ENCODE measurements around the gene PTPRN. TPM values are rescaled to one million over a fixed set of nuclear protein-coding genes. Genes with fewer than 3 reads are reported as not detected.

PTPRN gene
- total RNA-seq, 1 donor from 2014 or later, result not detected

GRCh38 chr2:219245899-219246230 lies 63.3 kb downstream of the PTPRN start:
- DNase-seq (ENCODE audit: low read depth in 2 of 2), result no peak

- DNase-seq (ENCODE audit: low read depth in 2 of 2), result peak; percentile 90 to 94
These were observed 63.9 kb downstream of the PTPRN start, which contains the start of the genes GLB1L and STK16 for GRCh38 chr2:219245148-219245898. TSS of gene GLB1L (minus strand) at chr2:219245444. CDS start at chr2:219243573, 1,871 bp downstream. TSS of gene STK16 (plus strand) at chr2:219245479. CDS start at chr2:219246000, 521 bp downstream.

GRCh38 chr2:219244789-219245147 lies 64.4 kb downstream of the PTPRN start:
- no peak for DNase-seq (ENCODE audit: low read depth in 2 of 2)

GRCh38 chr2:219243291-219243761 lies 65.9 kb downstream of the PTPRN start:
- DNase-seq (ENCODE audit: low read depth in 2 of 2), result no peak

Other genes with a start within 250 kb of the PTPRN start
- gene IHH, start 248.5 kb downstream of the PTPRN start, total RNA-seq, result under 0.01 TPM in 2 replicates
- 13.7 and 16.3 TPM in 2 replicates for gene NHEJ1, start 148.6 kb downstream of the PTPRN start, total RNA-seq
- gene SLC23A3, start 139.4 kb downstream of the PTPRN start, total RNA-seq, result 0.64 and 0.89 TPM in 2 replicates
- 16.7 and 29.0 TPM in 2 replicates for gene CNPPD1, start 132.5 kb downstream of the PTPRN start, total RNA-seq
- gene RETREG2, start 131.1 kb downstream of the PTPRN start, total RNA-seq, result 49.0 and 65.2 TPM in 2 replicates
- gene ZFAND2B, start 102.6 kb downstream of the PTPRN start, total RNA-seq, result 20.0 and 22.1 TPM in 2 replicates
- gene ABCB6, start 90.4 kb downstream of the PTPRN start, total RNA-seq, result 21.4 and 27.3 TPM in 2 replicates
- 34.5 and 60.4 TPM in 2 replicates for gene ATG9A, start 79.8 kb downstream of the PTPRN start, total RNA-seq
- gene ANKZF1, start 79.6 kb downstream of the PTPRN start, total RNA-seq, result 15.8 and 19.2 TPM in 2 replicates
- 4.7 and 5.6 TPM in 2 replicates for gene GLB1L, start 64.0 kb downstream of the PTPRN start, total RNA-seq
- gene STK16, start 63.9 kb downstream of the PTPRN start, total RNA-seq, result 14.5 and 16.3 TPM in 2 replicates
- not detected in 2 replicates for gene TUBA4B, start 56.2 kb downstream of the PTPRN start, total RNA-seq
- 12.1 and 14.4 TPM in 2 replicates for gene TUBA4A, start 55.5 kb downstream of the PTPRN start, total RNA-seq
- gene DNAJB2, start 30.0 kb downstream of the PTPRN start, total RNA-seq, result 15.4 and 30.0 TPM in 2 replicates
- gene RESP18, start 23.3 kb upstream of the PTPRN start, total RNA-seq, result not detected in 2 replicates
- gene DNPEP, start 78.5 kb upstream of the PTPRN start, total RNA-seq, result 53.1 and 69.5 TPM in 2 replicates
- gene DES, start 109.0 kb upstream of the PTPRN start, total RNA-seq, result not detected in 2 replicates
- under 0.01 TPM in 1 of 2 replicates, not detected in the other for gene SPEG, start 125.4 kb upstream of the PTPRN start, total RNA-seq
- 22.2 and 28.7 TPM in 2 replicates for gene GMPPA, start 189.5 kb upstream of the PTPRN start, total RNA-seq
- gene ASIC4, start 205.1 kb upstream of the PTPRN start, total RNA-seq, result not detected in 2 replicates
- 0.26 and 0.89 TPM in 2 replicates for gene CHPF, start 234.4 kb upstream of the PTPRN start, total RNA-seq
- not detected in 2 replicates for gene TMEM198, start 234.6 kb upstream of the PTPRN start, total RNA-seq

All from dermis microvascular lymphatic vessel endothelial cell (primary cell).